Ascending aorta (tissue), 2 donors: ENCODE data around the gene NTSR2. TPM values are rescaled to one million over a fixed set of nuclear protein-coding genes. Genes with fewer than 3 reads are reported as not detected.

Experiments
- DNase-seq, 2 donors: peaks; one replicate each; pipeline ENCODE4 v3.0.0-alpha.2; 2019; ENCODE audit warnings: low spot score in 2 of 2
- H3K27ac ChIP-seq, 2 donors: fragments of 200-600 bp; sonication (generic); one replicate each; pipeline ENCODE4 v1.5.1; 2016 to 2017; ENCODE audit warnings: mild to moderate bottlenecking in 1 of 2
- H3K27me3 ChIP-seq: fragments of 200-600 bp; sonication (generic); one replicate; pipeline ENCODE4 v1.5.1; 2017
- H3K36me3 ChIP-seq, 2 donors: fragments of 200-600 bp; sonication (generic); one replicate each; pipeline ENCODE4 v1.5.1; 2016
- H3K4me1 ChIP-seq, 2 donors: fragments of 200-600 bp; sonication (generic); one replicate each; pipeline ENCODE4 v1.5.1; 2016 to 2017; ENCODE audit warnings: mild to moderate bottlenecking in 1 of 2
- H3K4me3 ChIP-seq, 2 donors: fragments of 200-600 bp; sonication (generic); one replicate each; pipeline ENCODE4 v1.5.1; 2016 to 2017; ENCODE audit warnings: mild to moderate bottlenecking in 1 of 2
- H3K9me3 ChIP-seq, 2 donors: fragments of 200-600 bp; sonication (generic); one replicate each; pipeline ENCODE4 v1.5.1; 2016
- CTCF ChIP-seq, 3 experiments: fragments of 200-600 bp in 2 of 3; fragments of 450-650 bp in 1 of 3; sonication (generic) in 2 of 3; IDR thresholded peaks; one replicate each; pipeline ENCODE4 v1.5.1; 2016 to 2019; ENCODE audit warnings: antibody characterized with exemption in 3 of 3, mild to moderate bottlenecking in 1 of 3, moderate library complexity in 1 of 3
- intact Hi-C: fragments of 100-400 bp; cut with DNase I; formaldehyde crosslinking; loops from one replicate; pipeline ENCODE4 v1.15.1; 2023
- total RNA-seq: library from RNA; depleted of rRNA; stranded (reverse); fragments of >200 nt; gene quantifications from one replicate; pipeline ENCODE4 v1.1.0, GENCODE V29; 2016

Gene NTSR2
- total RNA-seq, 1 donor from 2014 or later, result not detected

- no peaks in the 10 kb centered on the region for H3K36me3 ChIP-seq
- peak in 1 of 2 donors; percentile 53 for DNase-seq
- H3K27ac ChIP-seq, result no peak overlapping the region
- H3K9me3 ChIP-seq, result no peaks in the 10 kb centered on the region
- no peak overlapping the region for H3K4me3 ChIP-seq
- H3K4me1 ChIP-seq, result no peaks in the 10 kb centered on the region
- no peak for TF ChIP-seq CTCF (IDR thresholded peaks at IDR 0.05)
- intact Hi-C loops, result no loop called here
- H3K27me3 ChIP-seq, result no peaks in the 10 kb centered on the region
These were observed 7.4 kb upstream of the NTSR2 start for GRCh38 chr2:11677136-11678055.

GRCh38 chr2:11676640-11677039, 6.6 kb upstream of the NTSR2 start:
- no peak for TF ChIP-seq CTCF (IDR thresholded peaks at IDR 0.05)
- intact Hi-C loops, result no loop called here
- H3K27me3 ChIP-seq, result no peaks in the 10 kb centered on the region
- no peaks in the 10 kb centered on the region for H3K4me1 ChIP-seq
- peak in 1 of 2 donors; percentile 35 for DNase-seq
- no peak overlapping the region for H3K4me3 ChIP-seq
- no peaks in the 10 kb centered on the region for H3K36me3 ChIP-seq
- H3K9me3 ChIP-seq, result no peaks in the 10 kb centered on the region
- H3K27ac ChIP-seq, result no peak overlapping the region

GRCh38 chr2:11675423-11676112, 5.6 kb upstream of the NTSR2 start:
- TF ChIP-seq CTCF (IDR thresholded peaks at IDR 0.05), result no peak
- DNase-seq, result no peak
- Histone ChIP-seq H3K4me1 (no peaks in the 10 kb centered on the region), H3K36me3 (no peaks in the 10 kb centered on the region), H3K4me3 (no peak overlapping the region), H3K27ac (no peak overlapping the region), H3K9me3 (no peaks in the 10 kb centered on the region), H3K27me3 (no peaks in the 10 kb centered on the region)
- intact Hi-C loops, result no loop called here

GRCh38 chr2:11674983-11675382, 5.0 kb upstream of the NTSR2 start:
- Histone ChIP-seq H3K27me3 (no peaks in the 10 kb centered on the region), H3K36me3 (no peaks in the 10 kb centered on the region), H3K4me3 (no peak overlapping the region), H3K27ac (no peak overlapping the region), H3K9me3 (no peaks in the 10 kb centered on the region), H3K4me1 (peaks cover under 1 to 2% of the 10 kb centered on the region in 2 donors)
- intact Hi-C loops, result no loop called here
- TF ChIP-seq CTCF (IDR thresholded peaks at IDR 0.05), result no peak
- DNase-seq, result no peak

GRCh38 chr2:11672407-11672806, 2.4 kb upstream of the NTSR2 start:
- intact Hi-C loops, result no loop called here
- TF ChIP-seq CTCF (IDR thresholded peaks at IDR 0.05), result no peak
- no peak overlapping the region for H3K27ac ChIP-seq

More at GRCh38 chr2:11672407-11672806, 2.4 kb upstream of the NTSR2 start:
- H3K4me3 ChIP-seq, result no peak overlapping the region
- H3K36me3 ChIP-seq, result no peaks in the 10 kb centered on the region
- no peaks in the 10 kb centered on the region for H3K27me3 ChIP-seq
- H3K4me1 ChIP-seq, result peaks cover 2 to 4% of the 10 kb centered on the region in 2 donors
- no peaks in the 10 kb centered on the region for H3K9me3 ChIP-seq
- DNase-seq, result no peak
